ENCODE measurements around the gene PRLR. TPM values are rescaled to one million over a fixed set of nuclear protein-coding genes. Genes with fewer than 3 reads are reported as not detected.

PRLR gene
- total and polyA plus RNA-seq, 4 donors = 3.5 to 44.5 (median 14.3) TPM

GRCh38 chr5:35087991-35088390 is 142.3 kb downstream of the PRLR start:
- 60% methylated on average over 3 of the region's 3 CpGs for WGBS
- Histone ChIP-seq H3K4me3 (ENCODE audit: low read depth in 1 of 3, low read length in 3 of 3) (no peak overlapping the region), H3K9me3 (ENCODE audit: control insufficient read depth in 4 of 4, low read length in 3 of 4) (no peaks in the 10 kb centered on the region), H3K27me3 (ENCODE audit: control insufficient read depth in 4 of 4, insufficient read depth in 4 of 4, low read length in 3 of 4) (no peaks in the 10 kb centered on the region), H3K36me3 (ENCODE audit: control insufficient read depth in 4 of 4, insufficient read depth in 3 of 4, low read depth in 1 of 4, low read length in 3 of 4) (peaks cover 0 to 3% (median 0%) of the 10 kb centered on the region in 4 donors), H3K9ac (ENCODE audit: low read depth in 1 of 2, low read length in 2 of 2) (no peak overlapping the region), H3K4me1 (ENCODE audit: control insufficient read depth in 4 of 4, insufficient read depth in 4 of 4, low read length in 3 of 4) (peaks cover 0 to 14% (median 5%) of the 10 kb centered on the region in 4 donors), H3K27ac (ENCODE audit: low read depth in 1 of 2, low read length in 2 of 2) (no peak overlapping the region)
- no peak for DNase-seq (ENCODE audit: low spot score)
- TF ChIP-seq RAD21 (IDR thresholded peaks at IDR 0.05) (peak; percentile 10 to 22), TAF1 (conservative IDR thresholded peaks at IDR 0.05) (no peak)

- TF ChIP-seq HNF4A (conservative IDR thresholded peaks at IDR 0.05) (peak; percentile 59 to 73), SP1 (IDR thresholded peaks at IDR 0.05) (peak; percentile 31), ZBTB33 (IDR thresholded peaks at IDR 0.05) (peak; percentile 27), EGR1 (IDR thresholded peaks at IDR 0.05; ENCODE audit: low read depth in 2 of 2) (peak in 1 of 2 donors; percentile 21), RXRA (IDR thresholded peaks at IDR 0.05) (peak; percentile 82 to 92), RAD21 (IDR thresholded peaks at IDR 0.05) (peak; percentile 34 to 42), FOXA1 (IDR thresholded peaks at IDR 0.05) (no peak), MAX (IDR thresholded peaks at IDR 0.05) (peak; percentile 21), FOXA2 (IDR thresholded peaks at IDR 0.05) (peak; percentile 42), YY1 (IDR thresholded peaks at IDR 0.05) (peak; percentile 26), JUND (IDR thresholded peaks at IDR 0.05) (peak in 1 of 2 donors; percentile 28)
- TF ChIP-seq, protein P1, sequence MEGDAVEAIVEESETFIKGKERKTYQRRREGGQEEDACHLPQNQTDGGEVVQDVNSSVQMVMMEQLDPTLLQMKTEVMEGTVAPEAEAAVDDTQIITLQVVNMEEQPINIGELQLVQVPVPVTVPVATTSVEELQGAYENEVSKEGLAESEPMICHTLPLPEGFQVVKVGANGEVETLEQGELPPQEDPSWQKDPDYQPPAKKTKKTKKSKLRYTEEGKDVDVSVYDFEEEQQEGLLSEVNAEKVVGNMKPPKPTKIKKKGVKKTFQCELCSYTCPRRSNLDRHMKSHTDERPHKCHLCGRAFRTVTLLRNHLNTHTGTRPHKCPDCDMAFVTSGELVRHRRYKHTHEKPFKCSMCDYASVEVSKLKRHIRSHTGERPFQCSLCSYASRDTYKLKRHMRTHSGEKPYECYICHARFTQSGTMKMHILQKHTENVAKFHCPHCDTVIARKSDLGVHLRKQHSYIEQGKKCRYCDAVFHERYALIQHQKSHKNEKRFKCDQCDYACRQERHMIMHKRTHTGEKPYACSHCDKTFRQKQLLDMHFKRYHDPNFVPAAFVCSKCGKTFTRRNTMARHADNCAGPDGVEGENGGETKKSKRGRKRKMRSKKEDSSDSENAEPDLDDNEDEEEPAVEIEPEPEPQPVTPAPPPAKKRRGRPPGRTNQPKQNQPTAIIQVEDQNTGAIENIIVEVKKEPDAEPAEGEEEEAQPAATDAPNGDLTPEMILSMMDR (IDR thresholded peaks at IDR 0.05; ENCODE audit: low read depth, low read length, missing input control) = no peak
- TF ChIP-seq, protein P2, sequence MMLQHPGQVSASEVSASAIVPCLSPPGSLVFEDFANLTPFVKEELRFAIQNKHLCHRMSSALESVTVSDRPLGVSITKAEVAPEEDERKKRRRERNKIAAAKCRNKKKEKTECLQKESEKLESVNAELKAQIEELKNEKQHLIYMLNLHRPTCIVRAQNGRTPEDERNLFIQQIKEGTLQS (IDR thresholded peaks at IDR 0.05) = no peak
- WGBS = 55% methylated on average over 3 of the region's 3 CpGs
- Histone ChIP-seq H3K36me3 (ENCODE audit: control insufficient read depth in 4 of 4, insufficient read depth in 3 of 4, low read depth in 1 of 4, low read length in 3 of 4) (peaks cover 0 to 3% (median 0%) of the 10 kb centered on the region in 4 donors), H3K27me3 (ENCODE audit: control insufficient read depth in 4 of 4, insufficient read depth in 4 of 4, low read length in 3 of 4) (no peaks in the 10 kb centered on the region), H3K4me1 (ENCODE audit: control insufficient read depth in 4 of 4, insufficient read depth in 4 of 4, low read length in 3 of 4) (peaks cover 0 to 16% (median 2%) of the 10 kb centered on the region in 4 donors), H3K4me3 (ENCODE audit: low read depth in 1 of 3, low read length in 3 of 3) (no peak overlapping the region), H3K9ac (ENCODE audit: low read depth in 1 of 2, low read length in 2 of 2) (no peak overlapping the region), H3K9me3 (ENCODE audit: control insufficient read depth in 4 of 4, low read length in 3 of 4) (no peaks in the 10 kb centered on the region), H3K27ac (ENCODE audit: low read depth in 1 of 2, low read length in 2 of 2) (peak overlapping the region; percentile 19 to 44)
- DNase-seq (ENCODE audit: low spot score) = no peak
Measured at GRCh38 chr5:35083150-35083549, 147.1 kb downstream of the PRLR start.

DNA sequence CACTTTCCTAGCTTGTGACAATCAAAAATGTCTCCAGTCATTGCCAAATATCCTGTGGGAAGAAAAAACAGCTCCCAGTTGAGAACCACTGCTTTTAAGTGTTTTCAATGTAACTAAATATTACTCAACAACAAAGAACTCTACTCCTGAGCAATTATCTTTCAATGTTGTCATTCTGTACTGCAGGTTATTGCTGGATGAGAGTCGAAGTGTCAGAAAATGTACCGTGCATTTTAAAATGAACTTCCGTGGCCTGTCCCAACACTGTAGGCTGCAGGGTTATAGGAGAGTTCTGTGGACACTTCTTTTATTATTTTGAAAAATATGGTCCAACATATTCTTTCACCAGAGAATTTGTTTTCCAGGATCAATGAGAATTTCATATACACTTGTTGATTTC is 147.8 kb downstream of the PRLR start:
- H3K27ac ChIP-seq (ENCODE audit: low read depth in 1 of 2, low read length in 2 of 2) = peak overlapping the region; percentile 19 to 44

More for the DNA sequence above, 147.8 kb downstream of the PRLR start:
- DNase-seq (ENCODE audit: low spot score) = no peak
- Histone ChIP-seq H3K9ac (ENCODE audit: low read depth in 1 of 2, low read length in 2 of 2) (no peak overlapping the region), H3K4me1 (ENCODE audit: control insufficient read depth in 4 of 4, insufficient read depth in 4 of 4, low read length in 3 of 4) (peaks cover 0 to 13% (median 2%) of the 10 kb centered on the region in 4 donors), H3K36me3 (ENCODE audit: control insufficient read depth in 4 of 4, insufficient read depth in 3 of 4, low read depth in 1 of 4, low read length in 3 of 4) (peaks cover 0 to 3% (median 0%) of the 10 kb centered on the region in 4 donors), H3K4me3 (ENCODE audit: low read depth in 1 of 3, low read length in 3 of 3) (no peak overlapping the region), H3K9me3 (ENCODE audit: control insufficient read depth in 4 of 4, low read length in 3 of 4) (no peaks in the 10 kb centered on the region), H3K27me3 (ENCODE audit: control insufficient read depth in 4 of 4, insufficient read depth in 4 of 4, low read length in 3 of 4) (no peaks in the 10 kb centered on the region)
- no peak for TF ChIP-seq FOXA2 (IDR thresholded peaks at IDR 0.05)
- no peak for TF ChIP-seq RXRA (IDR thresholded peaks at IDR 0.05)
- TF ChIP-seq, protein P3, sequence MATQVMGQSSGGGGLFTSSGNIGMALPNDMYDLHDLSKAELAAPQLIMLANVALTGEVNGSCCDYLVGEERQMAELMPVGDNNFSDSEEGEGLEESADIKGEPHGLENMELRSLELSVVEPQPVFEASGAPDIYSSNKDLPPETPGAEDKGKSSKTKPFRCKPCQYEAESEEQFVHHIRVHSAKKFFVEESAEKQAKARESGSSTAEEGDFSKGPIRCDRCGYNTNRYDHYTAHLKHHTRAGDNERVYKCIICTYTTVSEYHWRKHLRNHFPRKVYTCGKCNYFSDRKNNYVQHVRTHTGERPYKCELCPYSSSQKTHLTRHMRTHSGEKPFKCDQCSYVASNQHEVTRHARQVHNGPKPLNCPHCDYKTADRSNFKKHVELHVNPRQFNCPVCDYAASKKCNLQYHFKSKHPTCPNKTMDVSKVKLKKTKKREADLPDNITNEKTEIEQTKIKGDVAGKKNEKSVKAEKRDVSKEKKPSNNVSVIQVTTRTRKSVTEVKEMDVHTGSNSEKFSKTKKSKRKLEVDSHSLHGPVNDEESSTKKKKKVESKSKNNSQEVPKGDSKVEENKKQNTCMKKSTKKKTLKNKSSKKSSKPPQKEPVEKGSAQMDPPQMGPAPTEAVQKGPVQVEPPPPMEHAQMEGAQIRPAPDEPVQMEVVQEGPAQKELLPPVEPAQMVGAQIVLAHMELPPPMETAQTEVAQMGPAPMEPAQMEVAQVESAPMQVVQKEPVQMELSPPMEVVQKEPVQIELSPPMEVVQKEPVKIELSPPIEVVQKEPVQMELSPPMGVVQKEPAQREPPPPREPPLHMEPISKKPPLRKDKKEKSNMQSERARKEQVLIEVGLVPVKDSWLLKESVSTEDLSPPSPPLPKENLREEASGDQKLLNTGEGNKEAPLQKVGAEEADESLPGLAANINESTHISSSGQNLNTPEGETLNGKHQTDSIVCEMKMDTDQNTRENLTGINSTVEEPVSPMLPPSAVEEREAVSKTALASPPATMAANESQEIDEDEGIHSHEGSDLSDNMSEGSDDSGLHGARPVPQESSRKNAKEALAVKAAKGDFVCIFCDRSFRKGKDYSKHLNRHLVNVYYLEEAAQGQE (IDR thresholded peaks at IDR 0.05) = no peak
- TF ChIP-seq FOXA1 (IDR thresholded peaks at IDR 0.05) = no peak
- WGBS = 64% methylated on average over 3 of the region's 3 CpGs

Measured in liver (tissue), 9 donors.